Amniotic stem cell (primary cell): ENCODE results near the gene HECTD2.
"Not testable (repeated sequence)": the region's sequence is repeated elsewhere in the genome, so short reads cannot be mapped to it uniquely, and the experiment has no call there.

ENCODE experiments used
- DNase-seq: peaks from one replicate; lab custom pipeline; 2025; lab: John Stamatoyannopoulos, UW

The HECTD2 gene

GRCh38 chr10:91412354-91413087 is 2.4 kb downstream of the HECTD2 start:
- DNase-seq: no peak

GRCh38 chr10:91415816-91416215 is 5.7 kb downstream of the HECTD2 start:
- DNase-seq: no peak

DNA sequence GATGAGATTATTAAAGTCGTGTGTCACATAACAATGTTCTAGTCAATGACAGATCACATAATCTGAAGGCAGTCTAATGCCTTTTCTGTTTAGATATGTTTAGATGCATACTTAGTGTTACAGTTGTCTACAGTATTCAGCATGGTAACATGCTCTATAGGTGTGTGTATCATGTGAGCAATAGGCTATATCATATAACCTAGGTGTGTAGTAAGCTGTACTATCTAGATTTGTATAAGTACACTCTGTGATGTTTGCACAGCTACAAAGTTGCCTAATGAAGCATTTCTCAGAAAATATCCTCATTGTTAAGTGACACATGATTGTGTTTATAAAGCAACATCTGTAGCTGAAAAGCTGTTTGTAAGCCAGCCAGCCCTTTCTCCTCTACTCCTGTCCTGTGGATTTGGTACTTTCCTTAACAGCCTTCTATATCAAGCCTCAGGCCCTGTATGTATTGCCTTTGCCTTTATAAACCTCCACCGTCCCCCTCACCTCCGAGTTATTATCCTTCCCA is 6.3 kb downstream of the HECTD2 start:
- no peak for DNase-seq

DNA sequence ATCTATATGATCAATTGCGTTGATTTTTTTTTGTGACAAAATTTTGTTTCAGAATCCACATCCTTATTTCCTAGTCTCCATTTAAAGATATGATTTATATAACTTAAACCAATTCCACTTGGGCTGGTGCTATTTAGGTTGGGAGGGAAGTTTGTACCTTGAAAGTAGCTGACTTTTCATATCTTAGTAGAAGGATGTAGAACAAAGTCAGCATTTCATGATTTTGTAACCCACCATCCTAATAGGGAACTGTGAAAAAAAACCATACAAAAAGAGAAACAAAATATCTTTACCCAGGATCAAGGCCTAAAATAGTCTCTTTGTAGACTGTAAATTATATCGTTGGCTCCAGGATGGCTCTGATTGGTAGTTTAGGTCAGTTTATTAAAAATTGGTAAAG is 8.3 kb downstream of the HECTD2 start:
- DNase-seq: no peak

GRCh38 chr10:91420868-91421267 is 10.7 kb downstream of the HECTD2 start:
- peak; percentile 30 for DNase-seq

DNA sequence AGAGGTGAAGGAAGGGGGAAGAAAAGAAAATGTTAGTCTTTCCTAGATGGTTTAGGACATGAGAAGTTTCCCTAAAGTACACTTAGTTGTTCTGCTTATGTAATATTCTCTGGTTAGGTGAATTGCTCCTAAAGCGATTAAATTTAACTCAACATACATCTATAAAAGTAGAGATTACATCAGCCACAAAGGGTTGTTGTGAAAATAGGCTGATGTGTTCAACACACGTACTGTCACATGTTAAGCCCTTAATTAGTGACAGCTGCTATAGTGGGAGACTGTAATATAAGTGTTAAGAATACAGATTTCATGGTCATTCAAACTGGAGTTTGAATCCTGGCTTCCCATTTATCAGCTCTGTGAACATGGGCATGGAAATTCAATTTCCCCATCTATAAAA is 12.8 kb downstream of the HECTD2 start:
- no peak for DNase-seq

DNA sequence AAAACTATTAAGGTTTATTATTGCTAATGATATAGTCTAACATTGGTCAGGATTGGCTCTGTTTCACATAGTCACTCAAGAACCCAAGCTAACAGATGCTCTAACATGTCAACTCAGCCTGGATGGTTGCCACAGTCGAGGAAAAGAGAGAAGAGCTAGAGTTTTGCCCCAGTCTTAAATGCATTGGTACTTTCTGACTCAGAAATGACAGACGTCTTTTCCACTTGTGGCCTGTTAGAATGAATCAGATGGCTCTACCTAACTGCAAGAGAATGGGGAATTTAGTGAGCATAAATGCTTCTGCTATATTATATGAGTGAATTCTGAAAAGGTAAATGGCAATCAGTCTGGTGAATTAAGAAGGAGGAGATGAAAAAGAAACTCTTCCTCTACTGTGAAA is 13.9 kb downstream of the HECTD2 start:
- DNase-seq: no peak

GRCh38 chr10:91432175-91432574 is 22.0 kb downstream of the HECTD2 start:
- no peak for DNase-seq

GRCh38 chr10:91433620-91434019 is 23.5 kb downstream of the HECTD2 start:
- DNase-seq: no peak

DNA sequence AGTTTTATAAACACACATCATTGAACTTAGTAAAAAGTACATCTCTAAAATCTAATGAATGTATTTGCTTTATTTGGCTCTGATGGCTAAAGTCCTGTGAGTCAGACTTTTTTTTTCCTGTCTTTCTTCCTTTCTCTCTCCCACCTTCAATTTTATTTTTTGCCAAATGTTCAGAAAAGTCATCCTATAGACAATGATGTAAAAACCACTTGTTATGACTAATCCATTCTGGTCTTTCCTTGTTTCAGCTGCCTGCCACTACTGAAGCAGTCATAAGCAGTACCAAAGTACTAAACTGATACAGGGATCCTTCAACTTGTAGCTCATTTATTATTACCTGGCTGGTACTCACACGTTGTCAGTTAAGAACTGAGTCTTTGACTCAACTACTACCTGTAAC is 23.9 kb downstream of the HECTD2 start:
- DNase-seq: no peak

GRCh38 chr10:91435241-91435640 is 25.1 kb downstream of the HECTD2 start:
- no peak for DNase-seq

- DNase-seq: not testable (repeated sequence)
These were observed 28.1 kb downstream of the HECTD2 start for GRCh38 chr10:91438228-91438627.

- no peak for DNase-seq
These were observed 34.4 kb downstream of the HECTD2 start for GRCh38 chr10:91444211-91445182.

GRCh38 chr10:91452063-91452462 is 41.9 kb downstream of the HECTD2 start:
- DNase-seq: no peak

DNA sequence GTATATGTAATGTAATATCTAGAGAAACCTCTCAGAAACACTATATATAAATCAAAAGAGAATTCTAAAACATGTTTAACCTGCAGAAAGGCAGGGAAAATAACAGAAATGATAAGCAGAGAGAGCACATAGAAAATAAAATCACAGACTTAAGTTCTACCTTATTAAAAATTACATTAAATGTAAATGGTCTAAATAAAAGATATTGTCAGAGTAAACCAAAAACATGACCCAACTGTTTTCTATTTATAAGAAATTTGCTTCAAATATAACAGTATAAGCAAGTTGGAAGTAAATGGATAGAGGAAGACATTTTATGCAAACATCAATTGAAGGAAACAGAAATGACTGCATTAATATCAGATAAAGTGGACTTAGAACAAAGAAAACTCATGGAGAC is 43.4 kb downstream of the HECTD2 start:
- no peak for DNase-seq

DNA sequence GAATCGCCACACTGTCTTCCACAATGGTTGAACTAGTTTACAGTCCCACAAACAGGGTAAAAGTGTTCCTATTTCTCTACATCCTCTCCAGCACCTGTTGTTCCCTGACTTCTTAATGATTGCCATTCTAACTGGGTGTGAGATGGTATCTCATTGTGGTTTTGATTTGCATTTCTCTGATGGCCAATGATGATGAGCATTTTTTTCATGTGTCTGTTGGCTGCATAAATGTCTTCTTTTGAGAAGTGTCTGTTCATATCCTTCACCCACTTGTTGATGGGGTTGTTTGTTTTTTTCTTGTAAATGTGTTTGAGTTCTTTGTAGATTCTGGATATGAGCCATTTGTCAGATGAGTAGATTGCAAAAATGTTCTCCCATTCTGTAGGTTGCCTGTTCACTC is 45.0 kb downstream of the HECTD2 start:
- not testable (repeated sequence) for DNase-seq

DNA sequence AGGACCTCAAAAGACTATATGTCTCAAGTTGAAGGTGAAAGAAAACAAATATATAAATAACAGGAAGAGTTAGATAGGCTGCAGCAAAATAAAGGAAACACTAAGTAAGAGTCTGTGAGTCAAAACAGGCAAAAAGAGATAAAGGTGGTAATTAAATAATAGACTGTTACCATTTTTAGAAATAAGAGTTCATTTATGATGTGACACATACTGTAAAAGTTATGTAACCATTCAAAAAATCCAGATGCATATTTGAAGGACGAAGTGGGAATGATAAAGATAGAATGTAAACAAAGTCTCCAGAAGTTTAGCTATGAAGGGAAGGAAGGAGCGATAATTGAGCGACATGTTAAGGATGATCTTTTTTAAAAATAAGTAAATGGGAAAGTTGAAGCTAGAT is 50.5 kb downstream of the HECTD2 start:
- no peak for DNase-seq

DNA sequence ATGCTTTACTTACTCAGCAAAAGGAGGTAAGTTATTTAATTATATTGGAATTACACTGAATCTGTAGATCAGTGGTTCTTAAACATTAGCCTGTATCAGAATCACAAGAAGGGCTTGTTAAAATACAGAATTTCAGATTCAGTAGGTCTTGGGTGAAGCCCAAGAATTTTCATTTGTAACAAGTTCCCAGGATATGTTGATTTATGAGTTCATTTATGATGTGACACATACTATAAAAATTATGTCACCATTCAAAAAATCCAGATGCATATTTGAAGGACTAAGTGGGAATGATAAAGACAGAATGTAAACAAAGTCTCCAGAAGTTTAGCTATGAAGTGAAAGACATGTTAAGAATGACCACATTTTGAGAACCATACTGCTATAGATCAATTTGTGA is 52.3 kb downstream of the HECTD2 start:
- DNase-seq: no peak

- DNase-seq: no peak
These were observed 54.4 kb downstream of the HECTD2 start for GRCh38 chr10:91464500-91464899.

- DNase-seq: no peak
These were observed 55.1 kb downstream of the HECTD2 start for GRCh38 chr10:91465261-91465660.

DNA sequence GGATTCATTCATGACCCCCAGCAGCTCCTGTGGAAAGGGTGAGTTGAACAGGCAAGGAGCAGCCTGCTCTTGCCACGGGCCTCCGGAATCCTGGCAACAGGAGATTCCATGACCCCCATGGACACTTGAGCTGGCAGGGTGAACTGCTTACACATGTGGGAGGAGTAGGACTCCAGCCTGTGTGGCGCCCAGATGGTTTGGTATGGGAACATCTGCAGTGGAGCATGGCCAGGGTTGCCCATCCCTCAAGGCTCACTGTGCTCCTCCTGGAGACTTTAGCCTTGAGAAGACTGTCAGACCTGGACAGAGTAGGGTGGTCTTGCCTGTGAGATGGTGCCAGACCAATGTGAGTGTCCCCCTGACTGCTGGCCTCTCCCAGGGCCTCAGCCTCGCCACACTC is 57.0 kb downstream of the HECTD2 start:
- DNase-seq: no peak

- DNase-seq: no peak
These were observed 61.5 kb downstream of the HECTD2 start for GRCh38 chr10:91471602-91472001.

DNA sequence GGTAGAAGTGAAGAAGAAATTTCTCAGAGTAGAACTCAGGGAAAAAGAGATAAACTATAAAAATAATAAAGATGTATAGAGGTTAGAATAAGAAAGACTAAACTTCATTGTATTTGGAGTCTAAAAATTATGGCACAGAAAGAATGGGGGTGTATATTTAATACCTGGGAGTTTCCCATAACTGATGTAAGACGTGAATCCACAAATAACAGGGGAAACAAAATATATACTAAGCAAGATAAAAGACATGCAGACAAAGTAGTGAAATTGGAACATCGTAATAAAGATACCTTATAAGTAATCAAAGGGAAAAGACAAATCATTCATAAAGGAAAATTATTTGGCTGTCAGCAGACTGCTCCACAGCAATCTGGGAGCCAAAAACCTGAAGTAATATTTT is 62.8 kb downstream of the HECTD2 start:
- no peak for DNase-seq
